H1 (cell line): ENCODE results near the gene BCL2L13. TPM values are rescaled to one million over a fixed set of nuclear protein-coding genes. Genes with fewer than 3 reads are reported as not detected.

Source experiments
- CEBPB ChIP-seq: IDR thresholded peaks from 2 replicates; pipeline ENCODE4 v1.6.1; 2012; ENCODE audit warnings: low read depth, low read length
- EGR1 ChIP-seq: IDR thresholded peaks from 2 replicates; pipeline ENCODE4 v1.6.1; 2011; ENCODE audit warnings: low read depth, low read length, borderline replicate concordance
- JUND ChIP-seq: IDR thresholded peaks from 2 replicates; pipeline ENCODE4 v1.6.1; 2011; ENCODE audit warnings: mild to moderate bottlenecking, improper control_type of control experiment, low read length
- SRF ChIP-seq: IDR thresholded peaks from 2 replicates; pipeline ENCODE4 v1.6.1; 2011; ENCODE audit warnings: mild to moderate bottlenecking, low read depth, low read length, moderate library complexity
- polyA plus RNA-seq, 7 experiments: library from polyadenylated mRNA; depleted of rRNA in 3 of 7; stranded (reverse) in 5 of 7; unstranded in 2 of 7; fragments of >200 nt in 5 of 7; fragments of 200-250 nt in 2 of 7; gene quantifications; 1 replicate in 5 of 7; 2 replicates in 1 of 7; 4 replicates in 1 of 7; pipeline versions ENCODE4 v1.2.1 to v1.2.3, GENCODE V29; 2011 to 2013; ENCODE audit warnings: missing spikeins in 2 of 7, mixed read lengths in 2 of 7
- total RNA-seq: library from RNA; stranded (reverse); fragmentation: NEBNext Ultra II Directional; extraction: Animal tissue kit (Norgen Biotek cat#: 25700); gene quantifications from 2 replicates; pipeline ENCODE4 v1.2.1, GENCODE V29; 2021
- TF ChIP-seq, protein P1 (sequence below), 3 experiments: IDR thresholded peaks; 1 replicate in 2 of 3; 2 replicates in 1 of 3; pipeline versions ENCODE4 v1.5.1 to v1.6.1; 2011; ENCODE audit warnings: low read length in 3 of 3, mild to moderate bottlenecking in 3 of 3, inconsistent platforms in 2 of 3, low read depth in 1 of 3, moderate library complexity in 1 of 3; ENCODE audit not compliant: insufficient read depth in 1 of 3; ENCODE audit errors: control extremely low read depth in 1 of 3

BCL2L13 gene
- total and polyA plus RNA-seq, 2 of the 8 experiments (the other 6 are each of a cell fraction or from before 2014, with no cell fraction given), result 20.7 to 35.0 TPM

DNA sequence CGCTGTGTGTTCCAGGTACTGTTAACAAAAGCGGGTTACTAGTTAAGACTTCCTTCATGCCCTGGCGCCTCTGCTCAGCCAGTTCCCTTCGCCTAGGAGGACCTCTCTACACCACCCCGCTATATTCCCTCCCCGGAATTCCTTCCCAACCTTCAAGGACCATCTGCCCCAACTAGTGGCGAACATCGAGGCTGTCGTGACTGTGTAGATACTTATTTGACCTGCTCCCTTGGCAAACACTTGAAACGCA is 450 bp upstream of the BCL2L13 start (continued):
- TF ChIP-seq, protein P1, sequence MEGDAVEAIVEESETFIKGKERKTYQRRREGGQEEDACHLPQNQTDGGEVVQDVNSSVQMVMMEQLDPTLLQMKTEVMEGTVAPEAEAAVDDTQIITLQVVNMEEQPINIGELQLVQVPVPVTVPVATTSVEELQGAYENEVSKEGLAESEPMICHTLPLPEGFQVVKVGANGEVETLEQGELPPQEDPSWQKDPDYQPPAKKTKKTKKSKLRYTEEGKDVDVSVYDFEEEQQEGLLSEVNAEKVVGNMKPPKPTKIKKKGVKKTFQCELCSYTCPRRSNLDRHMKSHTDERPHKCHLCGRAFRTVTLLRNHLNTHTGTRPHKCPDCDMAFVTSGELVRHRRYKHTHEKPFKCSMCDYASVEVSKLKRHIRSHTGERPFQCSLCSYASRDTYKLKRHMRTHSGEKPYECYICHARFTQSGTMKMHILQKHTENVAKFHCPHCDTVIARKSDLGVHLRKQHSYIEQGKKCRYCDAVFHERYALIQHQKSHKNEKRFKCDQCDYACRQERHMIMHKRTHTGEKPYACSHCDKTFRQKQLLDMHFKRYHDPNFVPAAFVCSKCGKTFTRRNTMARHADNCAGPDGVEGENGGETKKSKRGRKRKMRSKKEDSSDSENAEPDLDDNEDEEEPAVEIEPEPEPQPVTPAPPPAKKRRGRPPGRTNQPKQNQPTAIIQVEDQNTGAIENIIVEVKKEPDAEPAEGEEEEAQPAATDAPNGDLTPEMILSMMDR (IDR thresholded peaks at IDR 0.05; ENCODE audit: control extremely low read depth in 1 of 3, insufficient read depth in 1 of 3, low read depth in 1 of 3, low read length in 3 of 3), result peak in 2 of 3 experiments; percentile 14 to 27; a peak in 1 of 4 replicates
- TF ChIP-seq SRF (no peak), JUND (no peak), CEBPB (no peak), EGR1 (no peak)
